ENCODE results near the gene SMARCA4.

DNA sequence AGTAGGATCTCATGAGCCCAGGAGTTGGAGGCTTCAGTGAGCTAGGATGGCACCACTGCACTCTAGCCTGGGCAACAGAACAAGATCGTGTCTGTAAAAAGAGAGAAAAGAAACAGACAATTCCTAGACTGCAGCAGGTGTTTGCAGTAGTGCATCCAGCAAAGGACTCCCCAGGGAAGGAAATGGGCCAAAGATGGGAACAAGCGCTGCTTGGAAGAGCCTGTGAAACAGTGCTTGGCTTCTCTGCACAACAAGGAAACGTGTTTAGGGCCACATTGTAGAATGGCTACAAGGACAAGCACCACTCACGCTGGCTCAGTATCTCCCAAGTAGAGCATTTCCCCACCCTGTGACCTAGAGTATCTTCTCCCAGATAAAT, 93.0 kb downstream of the SMARCA4 start:
- TF ChIP-seq GATA2 (IDR thresholded peaks at IDR 0.05; ENCODE audit: low read depth, low read length) = no peak
- TF ChIP-seq GATA3 (IDR thresholded peaks at IDR 0.05; ENCODE audit: low read depth, low read length) = no peak

Measured in SH-SY5Y (cell line).